Activated CD4-positive, CD25-positive, alpha-beta regulatory T cell treated with anti-CD3 and anti-CD28 coated beads, Interleukin-2, amount 50 U/mL, for 72 hours (primary cell): Measurements from ENCODE around the gene CORO2B.
"Not testable (repeated sequence)": the region's sequence is repeated elsewhere in the genome, so short reads cannot be mapped to it uniquely, and the experiment has no call there.

Source experiments
- DNase-seq: peaks from one replicate; pipeline ENCODE4 v3.0.0; 2021

The CORO2B gene

DNA sequence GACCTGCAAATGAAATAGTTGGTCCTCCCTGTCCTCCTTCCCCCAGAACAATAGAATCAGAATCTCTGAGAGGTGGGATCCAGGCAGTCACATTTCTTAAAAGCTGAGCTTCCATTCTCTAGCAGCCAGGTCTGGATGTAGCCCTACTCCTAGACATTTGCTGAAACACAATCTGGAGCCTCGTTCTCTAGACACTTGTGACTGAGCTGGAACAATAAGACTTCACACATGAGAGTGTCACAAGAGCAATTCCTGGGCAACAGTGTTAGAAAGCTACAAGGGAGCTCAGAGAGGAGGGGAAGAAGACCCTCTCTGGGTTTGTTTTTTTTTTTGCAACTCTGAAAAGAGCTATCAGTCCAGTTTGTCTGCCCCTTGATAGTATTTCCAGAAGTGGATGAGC is 14.5 kb downstream of the CORO2B start:
- no peak for DNase-seq

DNA sequence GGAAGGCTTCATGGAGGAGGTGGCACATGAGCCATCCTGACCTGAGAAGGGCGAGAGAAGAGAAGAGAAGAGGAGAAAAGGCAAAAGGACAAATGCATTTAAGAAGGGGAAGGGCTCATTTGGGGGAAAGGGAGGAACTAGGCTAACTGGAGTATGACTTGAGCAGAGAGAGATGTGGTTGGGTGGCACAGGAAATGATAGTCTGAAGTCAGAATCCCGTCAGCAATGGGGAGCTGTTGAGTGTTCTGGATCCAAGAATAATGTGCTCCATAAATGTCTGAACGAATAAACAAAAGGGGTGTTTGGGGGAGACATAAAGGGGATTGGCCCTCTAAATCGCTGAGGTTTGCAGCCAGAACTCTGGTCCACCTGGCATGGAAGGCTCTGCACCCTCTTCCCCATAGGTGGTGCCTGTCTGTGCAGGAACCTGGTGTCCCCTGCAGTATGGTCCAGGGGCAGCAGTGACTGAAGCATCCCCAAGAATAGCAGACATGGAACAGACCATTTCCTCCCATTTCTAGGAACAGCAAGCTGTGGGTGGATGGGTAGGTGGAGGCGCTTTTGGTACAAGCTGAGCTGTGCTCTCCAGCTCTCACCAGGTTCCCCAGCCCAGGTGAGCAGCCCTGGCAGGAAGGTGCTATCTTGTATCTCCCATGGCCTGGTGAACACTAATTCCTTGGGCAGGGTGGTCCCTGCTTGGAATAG is 15.2 kb downstream of the CORO2B start:
- DNase-seq = no peak

DNA sequence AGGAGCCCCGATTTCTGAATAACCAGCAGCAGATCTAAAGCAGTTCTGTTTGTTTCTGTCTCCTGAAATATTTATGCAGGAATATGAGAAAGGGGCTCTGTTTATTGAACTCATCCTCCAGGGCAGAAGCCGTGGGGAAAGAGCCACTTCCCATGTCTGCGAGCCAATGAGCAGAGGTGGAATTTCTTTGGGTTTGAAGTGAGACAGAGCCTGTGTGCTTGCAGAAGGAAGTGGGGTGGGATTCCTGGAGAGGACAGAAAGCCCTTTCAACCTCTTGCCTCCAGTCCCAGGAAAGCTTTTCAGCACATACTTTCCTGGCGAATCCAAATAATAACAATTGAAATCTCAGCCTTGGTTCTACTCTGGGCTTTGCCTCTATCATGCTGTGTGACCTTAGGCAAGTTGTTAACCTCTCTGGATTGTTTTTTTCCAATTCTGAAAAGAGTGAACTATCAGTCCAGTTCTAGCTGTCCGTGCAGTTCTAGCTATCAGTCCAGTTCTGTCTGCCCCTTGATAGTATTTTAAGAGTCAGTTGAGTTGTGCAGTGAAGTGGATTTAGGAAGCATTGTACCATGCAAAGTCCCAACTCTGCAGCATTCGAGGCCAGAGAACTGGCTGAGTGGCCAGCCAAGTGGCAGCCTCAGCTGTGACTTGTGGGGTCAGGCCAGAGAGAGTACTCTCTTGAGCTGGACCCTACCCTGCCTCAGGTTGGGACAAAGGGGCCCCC is 15.9 kb downstream of the CORO2B start:
- DNase-seq = no peak

DNA sequence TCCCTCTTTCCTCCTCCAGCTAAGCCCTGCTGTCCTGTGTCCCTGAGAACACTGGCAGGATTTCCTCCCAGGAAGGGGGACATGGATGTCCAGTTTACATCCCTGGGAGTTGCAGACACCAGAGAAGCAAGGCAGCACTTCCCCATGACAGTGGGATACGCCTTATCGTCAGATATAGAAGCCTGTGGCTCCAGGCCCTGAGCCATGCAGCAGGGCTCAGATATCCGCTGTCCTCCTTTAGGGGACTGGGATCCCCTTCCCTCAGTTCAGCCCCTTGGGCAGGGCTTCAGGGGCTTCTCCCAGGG is 16.4 kb downstream of the CORO2B start:
- no peak for DNase-seq

DNA sequence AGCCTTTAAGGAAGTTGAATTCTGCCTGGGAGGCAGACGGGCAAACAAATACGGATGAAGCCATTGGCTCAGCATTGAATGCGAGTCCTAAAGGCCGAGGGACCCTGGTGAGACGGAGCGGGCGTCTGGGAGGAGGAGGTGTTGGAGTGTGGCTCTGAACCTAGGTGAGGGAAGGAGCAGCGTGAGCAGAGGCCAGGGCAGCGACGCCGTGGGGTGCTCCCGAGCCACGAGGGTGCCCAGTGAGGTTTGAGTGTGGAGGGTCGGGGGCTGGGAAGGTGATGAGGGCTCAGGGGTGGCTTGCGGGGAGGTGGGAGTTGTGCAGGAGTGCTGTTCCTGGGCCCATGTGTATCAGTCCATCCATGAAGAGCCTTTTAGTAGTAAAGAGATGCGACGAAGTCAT is 17.0 kb downstream of the CORO2B start:
- no peak for DNase-seq

DNA sequence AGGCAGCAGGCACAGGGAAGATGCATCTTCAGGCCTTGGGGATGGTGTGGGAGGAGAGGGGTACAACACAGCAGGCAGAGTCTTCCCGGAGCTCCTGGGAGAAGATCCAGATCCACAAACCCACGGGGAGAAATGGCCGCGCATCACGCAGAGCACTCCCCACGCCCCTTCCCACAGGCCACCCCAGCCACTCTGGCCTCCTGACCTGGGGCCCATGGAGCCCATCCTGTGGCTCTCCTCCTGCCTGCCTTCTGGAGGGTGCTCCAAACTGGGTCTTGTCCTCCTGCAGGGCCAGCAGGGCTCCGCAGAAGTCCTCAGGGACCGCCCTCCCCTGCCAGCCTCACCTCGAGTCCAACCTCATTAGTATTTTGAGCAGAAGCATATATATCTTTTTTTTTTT is 17.9 kb downstream of the CORO2B start:
- no peak for DNase-seq

DNA sequence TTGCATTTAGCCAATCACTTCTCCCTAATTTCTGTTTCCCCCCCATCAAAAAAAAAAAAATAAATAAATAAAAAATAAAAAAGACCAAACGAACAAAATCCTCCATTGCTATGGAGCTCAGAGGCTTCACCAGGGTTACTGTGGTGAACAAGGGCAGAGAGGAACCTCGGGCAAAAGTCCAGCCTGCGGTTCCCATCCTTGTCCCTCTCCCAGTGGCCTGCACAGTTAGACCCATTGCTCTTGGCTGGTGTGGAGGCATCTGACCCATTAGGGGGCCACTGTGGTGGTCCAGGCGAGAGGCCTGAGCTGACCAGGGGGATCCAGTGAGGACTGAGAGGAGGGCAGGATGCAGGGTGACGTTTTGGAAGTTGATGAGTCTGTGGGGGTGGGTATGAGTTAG is 18.8 kb downstream of the CORO2B start:
- no peak for DNase-seq

DNA sequence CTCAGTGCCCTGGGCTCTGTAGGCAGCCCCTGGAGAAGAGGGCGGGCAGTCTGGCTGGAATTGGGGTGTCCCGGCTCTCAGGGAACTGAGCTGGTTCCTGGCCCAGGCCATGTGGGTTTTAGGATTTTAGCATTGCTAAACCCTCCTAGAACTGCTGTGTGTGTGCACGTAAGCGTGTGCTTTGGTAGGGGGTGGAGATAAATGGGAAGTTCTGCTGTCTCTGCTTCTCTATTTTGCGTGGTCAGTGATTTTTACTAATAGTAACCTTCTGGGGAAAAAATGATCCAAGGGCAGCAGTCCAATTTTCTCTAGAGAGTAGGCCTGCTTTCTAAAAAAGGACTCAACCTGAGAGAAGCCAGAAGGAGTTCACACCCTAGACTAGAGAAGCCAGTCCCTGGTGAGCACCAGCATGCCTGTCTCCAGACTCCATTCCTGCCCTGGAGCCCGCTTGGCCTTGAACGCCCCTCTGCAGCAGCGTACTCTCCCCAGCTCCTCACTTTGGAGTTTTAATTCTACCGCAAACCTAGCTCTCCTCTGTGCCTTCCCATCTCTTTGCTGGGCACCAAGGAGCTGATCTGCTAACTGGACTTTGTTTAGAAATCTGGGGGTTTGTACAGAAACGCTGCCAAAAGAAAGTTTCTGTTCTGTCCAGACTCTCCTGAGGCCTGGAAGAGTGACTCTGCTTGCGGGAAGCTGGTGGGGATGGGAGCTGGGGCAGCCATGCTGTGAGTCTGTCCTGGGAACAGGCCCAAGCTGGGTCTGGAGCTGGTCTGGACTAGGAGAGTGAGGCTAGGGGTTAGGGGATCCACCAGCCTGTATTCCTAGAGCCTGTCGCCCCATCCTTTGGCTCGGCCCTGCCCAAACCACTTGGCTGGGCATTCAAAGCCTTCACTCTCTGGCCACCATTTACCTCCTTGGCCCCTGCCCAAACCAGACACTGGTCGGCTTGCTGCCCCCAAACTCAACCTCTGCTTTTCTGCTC is 19.7 kb downstream of the CORO2B start:
- DNase-seq = no peak

DNA sequence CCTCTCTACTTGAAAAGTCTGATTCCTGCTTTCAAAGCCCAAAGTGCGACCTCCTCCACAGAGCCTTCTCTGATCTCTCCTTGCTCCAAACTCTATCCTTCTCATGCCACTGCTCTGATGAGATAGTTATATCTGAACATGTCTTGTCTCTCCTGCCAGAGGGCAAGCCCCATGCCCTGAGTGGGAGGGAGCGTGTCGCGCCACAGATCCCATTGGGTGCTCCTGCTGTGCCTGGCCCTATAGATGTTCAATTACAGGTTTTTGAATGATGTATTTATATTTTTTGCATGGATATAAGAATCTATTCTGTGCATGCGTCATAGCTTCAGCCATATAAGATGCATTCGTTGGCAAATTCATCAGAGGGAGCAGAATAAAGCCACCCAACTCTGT is 20.4 kb downstream of the CORO2B start:
- no peak for DNase-seq

DNA sequence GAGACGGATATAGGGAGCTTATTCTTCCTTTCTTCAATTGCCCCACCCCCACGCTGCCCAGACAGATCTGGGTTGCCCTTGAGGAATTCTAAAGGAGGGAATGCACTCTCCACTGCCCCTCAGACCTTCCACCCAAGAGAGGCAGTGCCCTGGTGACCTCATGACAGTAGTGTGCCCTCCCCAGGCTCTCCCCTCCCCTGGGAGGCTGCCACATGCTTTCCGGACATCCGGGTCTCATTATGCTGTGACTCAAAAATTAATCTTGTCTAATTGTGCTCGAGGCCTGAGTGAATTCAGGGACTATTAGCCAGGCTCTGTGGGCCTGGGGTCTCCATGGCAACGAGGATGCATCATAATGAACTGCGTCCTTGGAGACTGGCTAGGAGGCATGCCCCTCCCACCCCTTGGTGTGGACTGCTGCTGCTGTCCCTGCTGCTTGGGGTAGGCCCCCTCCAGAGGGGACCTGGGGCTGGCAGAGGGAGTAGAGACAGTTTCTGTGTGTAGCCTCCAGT is 20.8 kb downstream of the CORO2B start:
- no peak for DNase-seq

DNA sequence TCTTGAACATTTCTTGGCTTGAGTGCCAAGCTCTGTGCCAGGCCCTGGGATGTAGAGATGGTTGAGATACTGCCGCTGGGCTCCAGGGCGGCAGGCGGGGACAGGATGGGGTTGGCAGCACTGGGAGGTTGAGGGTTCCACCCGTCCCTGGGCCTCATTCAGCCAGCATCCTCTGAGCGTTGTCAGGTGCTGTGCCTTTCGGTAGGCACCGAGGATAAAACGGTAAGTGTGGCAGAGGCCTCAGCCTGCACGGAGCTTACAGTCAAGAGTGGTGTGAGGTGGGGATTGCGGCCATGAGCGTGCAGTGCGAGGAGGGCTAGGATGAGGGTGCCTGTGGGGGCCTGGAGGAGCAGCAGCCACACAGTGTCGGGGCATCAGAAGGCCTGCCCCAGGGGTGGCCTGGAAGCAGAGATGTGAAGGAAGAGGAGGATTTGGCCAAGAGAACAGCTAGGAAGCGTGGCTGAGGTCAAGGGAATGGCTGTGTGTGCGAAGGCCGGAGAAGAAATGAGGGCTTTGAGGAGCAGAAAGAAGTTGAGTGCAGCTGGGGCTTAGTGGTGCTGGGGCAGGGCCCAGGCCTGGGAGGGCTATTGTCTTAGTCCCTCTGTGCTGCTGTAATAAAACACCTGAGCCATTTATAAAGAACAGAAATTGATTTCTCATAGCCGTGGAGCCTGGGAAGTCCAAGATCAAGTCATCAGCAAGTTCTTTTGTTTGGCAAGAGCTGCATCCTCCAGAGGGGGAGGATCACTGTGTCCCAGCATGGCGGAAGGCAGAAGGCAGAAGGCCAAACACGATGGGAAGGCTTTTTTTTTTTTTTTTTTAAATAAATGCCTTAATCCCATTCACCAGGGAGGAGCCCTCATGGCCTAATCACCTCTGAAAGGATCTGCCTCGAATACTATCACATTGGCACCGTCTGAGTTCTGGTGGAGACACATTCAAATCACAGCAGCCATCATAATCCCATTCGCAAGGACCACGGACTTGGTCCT is 22.7 kb downstream of the CORO2B start:
- no peak for DNase-seq

DNA sequence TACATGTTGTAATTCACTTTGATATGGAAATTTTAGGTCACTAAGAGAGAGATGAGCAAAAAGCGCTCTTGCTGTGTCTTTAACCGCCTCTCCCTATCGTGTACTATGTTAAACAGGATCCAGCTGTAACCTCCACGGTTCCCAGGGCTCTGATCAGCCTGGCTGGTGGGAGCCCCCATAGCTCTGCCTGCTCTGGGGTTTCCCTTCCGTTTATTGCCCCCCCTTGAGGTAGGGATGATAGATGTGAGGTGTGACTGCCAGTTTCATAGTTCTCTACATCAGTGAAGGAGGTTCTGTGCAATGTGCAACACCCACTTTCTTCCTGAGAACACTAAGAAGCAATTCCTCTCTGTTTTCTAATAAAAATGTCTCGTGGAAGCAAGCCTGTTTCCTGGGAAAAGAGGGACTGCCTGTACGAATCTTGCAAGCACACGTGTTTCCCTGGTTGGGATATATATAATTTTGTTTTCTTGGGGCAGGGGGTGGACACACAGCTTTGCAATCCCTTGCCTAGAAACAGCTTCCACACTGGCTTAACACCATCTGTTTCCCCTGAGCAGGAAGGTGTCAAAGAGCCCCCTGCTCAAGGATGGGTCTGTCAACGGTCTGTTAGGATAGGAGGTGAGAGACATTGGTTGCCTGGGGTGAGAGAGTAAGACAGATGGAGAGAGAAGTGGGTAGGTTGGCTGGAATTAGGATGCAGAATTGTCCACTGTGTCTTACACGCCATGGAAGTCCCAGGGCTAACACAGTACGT is 23.8 kb downstream of the CORO2B start:
- DNase-seq = no peak

DNA sequence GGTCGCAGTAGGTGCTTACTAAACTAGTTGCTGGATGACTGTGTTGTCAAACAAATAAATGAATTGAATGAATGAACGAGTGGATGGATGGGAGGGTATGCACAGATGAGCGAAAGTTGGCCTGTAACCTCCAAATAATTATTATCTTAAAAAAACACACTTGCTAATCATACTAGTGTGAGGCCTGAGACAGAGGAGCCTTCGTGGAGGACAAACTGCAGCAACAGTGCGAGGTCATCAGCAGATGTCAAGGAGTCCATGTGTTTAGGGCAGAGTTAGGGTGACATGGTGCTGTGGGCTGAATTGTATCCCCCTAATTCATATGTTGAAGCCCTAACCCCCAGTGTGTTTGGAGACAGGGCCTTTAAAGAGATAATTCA is 24.4 kb downstream of the CORO2B start:
- no peak for DNase-seq

DNA sequence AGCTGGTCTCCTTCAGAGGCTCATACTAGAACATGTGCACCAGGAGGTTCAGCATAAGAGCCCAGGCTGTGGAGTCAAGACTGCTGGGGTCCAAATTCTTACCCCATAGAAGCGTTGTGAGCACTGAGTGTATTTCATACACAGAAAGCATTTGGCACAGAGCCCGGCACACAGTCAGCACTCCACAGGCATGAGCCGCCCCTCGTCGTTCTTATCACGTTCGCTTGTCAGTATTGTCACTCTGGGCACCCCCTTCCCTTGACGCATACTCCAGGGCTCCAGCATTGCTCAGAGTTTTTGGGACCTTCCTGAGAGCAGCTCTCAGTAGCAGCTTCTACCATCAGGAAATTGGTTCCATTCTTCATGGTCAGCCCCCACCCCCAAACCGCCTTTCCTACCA is 25.2 kb downstream of the CORO2B start:
- DNase-seq = no peak

DNA sequence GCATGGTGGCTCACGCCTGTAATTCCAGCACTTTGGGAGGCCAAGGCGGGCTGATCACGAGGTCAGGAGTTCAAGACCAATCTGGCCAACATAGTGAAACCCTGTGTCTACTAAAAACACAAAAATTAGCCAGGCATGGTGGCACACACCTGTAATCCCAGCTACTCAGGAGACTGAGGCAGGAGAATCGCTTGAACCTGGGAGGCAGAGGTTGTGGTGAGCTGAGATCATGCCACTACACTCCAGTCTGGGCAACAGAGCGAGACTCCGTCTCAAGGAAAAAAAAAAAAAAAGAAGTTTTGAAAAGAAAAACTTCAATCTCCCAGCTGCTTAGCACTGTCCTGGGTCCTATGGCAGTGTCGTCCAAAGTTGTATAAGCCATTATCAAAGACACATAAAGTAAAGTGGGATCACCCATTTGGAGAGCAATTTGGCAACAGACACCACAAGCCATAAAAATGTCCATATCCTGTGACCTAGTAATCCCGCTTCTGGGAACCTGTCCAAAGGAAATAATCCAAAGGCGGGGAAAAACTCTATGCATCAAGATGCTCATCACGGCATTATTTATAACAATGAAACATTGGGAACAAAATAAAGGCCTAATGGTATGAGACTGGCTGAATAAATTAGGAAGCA is 26.2 kb downstream of the CORO2B start:
- not testable (repeated sequence) for DNase-seq

DNA sequence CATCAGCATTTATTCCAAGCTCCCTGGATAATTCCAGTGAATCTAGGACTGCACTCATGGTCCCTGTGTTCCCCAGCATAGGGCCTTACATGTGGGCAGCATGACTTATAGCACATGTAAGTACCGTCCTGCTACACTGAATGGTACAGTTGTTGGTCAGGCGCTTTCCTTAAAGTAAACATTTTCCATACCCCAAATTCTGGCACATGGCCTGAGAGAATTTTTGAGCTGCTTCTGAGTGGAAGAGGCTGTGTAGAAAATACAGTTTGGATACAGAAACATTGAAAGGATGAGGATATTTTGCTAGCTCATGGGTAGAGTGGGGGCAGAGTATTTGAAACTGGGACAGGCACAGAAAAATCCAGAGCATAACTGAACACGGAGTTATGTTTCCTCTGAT is 27.6 kb downstream of the CORO2B start:
- DNase-seq = no peak

DNA sequence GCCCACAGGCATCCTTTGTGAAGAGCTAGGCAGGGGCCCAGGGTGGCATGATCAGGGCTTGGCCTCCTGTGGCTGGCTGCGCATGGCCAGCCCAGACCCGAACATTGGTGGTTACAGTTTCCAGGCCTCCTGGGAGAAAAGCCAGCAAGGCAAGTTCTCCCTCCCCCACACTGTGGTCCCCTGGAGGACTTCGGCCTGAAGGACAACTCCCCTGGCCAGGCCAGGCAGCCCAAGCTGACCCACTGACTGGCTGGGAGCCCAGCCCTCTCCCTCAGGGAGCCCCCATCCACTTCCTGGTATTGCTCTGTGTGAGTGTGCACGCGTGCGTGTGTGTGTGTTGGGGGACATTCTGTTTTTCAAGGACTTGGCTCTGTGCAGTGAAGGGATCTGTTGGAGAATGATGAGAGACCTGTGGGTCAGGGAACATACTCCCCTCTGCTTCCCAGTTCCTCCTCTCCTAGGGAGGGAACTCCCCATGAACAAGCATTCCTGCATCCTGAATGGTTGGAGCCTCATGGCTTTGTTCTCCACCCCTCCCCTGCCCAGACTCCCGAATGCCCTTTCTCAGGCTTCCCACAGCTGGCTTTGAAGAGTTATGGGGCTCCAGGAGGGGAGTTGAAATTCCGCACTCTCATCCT is 29.5 kb downstream of the CORO2B start:
- DNase-seq = no peak

DNA sequence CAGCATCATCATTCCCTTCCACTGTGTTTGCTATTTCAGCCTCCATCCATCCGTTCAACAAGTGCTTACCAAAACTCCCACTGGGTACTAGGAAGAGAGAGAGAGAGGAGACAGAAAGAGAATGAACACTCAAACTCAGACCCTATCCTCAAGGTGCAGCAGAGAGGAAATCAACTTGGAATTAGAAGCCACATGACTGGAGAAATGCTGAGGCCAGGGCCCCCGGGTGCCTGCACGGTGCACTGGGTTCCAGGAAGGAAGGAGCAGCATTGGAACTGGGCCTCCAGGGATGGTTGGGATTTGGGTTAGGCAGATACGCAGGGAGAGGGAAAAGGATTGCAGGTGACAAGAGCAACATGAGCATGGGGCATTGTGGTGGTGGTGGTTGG is 30.0 kb downstream of the CORO2B start:
- no peak for DNase-seq

DNA sequence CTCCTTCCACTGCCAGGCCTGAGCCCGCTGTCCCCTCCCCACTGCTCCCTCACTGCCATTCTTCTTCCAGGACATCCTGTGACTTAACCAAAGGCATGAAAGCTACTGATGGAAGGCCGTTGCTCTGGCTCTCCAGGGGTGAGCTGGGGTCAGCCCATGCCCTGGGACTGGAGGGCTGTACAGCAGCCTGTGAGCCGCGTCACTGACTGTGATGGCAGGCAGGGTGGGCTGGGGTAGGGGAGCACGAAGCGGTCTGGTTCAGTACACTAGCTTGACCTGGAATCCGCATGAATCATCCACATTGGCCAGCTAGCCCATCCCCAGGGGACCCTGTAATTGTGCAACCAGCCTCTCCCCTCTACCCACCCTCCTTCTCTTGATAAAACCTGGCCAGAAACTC is 30.8 kb downstream of the CORO2B start:
- DNase-seq = no peak

DNA sequence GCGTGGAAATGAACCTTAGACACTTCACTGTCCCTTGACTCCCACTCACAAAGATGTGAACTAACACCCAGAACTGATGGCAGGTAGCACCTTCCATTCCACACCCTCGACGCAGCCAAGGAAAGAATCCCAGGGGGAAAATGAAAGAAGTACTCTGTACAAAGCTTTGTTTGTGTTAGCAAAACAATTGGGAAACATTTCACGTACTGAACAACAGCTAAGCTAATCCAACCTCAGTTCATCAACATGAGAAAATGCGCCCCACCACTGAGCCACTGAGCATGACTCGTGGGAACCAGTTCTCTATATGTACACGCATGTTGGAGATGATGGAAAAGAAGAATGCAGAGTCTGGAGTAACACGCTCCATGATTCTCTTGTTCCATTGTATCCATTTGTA is 32.0 kb downstream of the CORO2B start:
- DNase-seq = no peak

DNA sequence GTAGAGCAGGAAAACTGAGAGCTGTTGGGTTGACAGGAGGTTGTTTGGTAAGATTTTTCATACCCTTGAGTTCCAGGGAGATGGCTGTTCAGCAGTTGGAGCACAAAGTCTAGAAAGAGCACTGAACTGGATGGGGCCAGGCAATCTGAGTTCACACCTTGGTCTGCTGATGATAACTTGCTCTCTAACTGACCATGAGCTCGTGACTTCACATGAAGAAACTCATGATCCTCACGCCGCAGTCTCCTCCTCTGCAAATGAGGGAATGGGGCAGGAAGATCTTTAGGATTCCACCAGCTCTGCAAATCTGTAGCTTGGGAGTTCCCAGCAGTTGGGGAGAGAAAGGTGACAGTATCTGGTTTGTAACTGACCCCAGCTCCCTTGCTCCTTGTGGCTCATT is 33.7 kb downstream of the CORO2B start:
- no peak for DNase-seq
